ENCODE measurements around the gene PACRG. TPM values are rescaled to one million over a fixed set of nuclear protein-coding genes. Genes with fewer than 3 reads are reported as not detected.

Gene PACRG
- total and polyA plus RNA-seq, 2 donors from 2014 or later = 7.4 to 20.0 TPM

DNA sequence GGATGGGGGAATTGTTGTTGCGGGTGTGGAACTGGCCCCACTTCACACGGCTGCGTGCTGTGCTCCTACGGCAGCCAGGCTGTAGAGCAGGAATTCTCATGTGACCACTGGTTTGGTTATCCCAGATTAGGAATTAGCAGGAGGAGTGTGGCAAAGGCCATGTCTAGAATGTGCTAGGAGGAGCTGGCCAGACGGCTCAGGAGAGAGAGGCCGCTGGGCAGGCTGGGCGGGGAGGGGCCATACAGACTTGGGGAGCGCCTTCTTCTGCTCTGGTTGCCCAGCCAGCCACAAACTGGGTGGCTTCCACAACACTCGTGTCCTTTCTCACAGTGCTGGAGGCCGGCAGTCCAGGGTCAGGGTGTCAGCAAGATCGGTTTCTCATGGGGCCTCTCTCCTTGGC lies 441.7 kb downstream of the PACRG start:
- no peaks in the 10 kb centered on the region for H3K36me3 ChIP-seq (ENCODE audit: control insufficient read depth in 2 of 3, insufficient read depth in 3 of 3, low read length in 3 of 3)
- H3K9ac ChIP-seq (ENCODE audit: low read length in 3 of 3) = no peak overlapping the region
- H3K27me3 ChIP-seq (ENCODE audit: control insufficient read depth, insufficient read depth, low read length) = no peaks in the 10 kb centered on the region
- no peak for TF ChIP-seq CTCF (IDR thresholded peaks at IDR 0.05; ENCODE audit: borderline replicate concordance, extremely low read depth, insufficient read depth)
- DNase-seq (no peak), FAIRE-seq (no peak)
- no peaks in the 10 kb centered on the region for H3K9me3 ChIP-seq (ENCODE audit: control insufficient read depth in 2 of 3, insufficient read depth in 1 of 3, low read length in 3 of 3)
- intact Hi-C loops (cut with DNase I) = no loop called here
- H3K27ac ChIP-seq (ENCODE audit: low read depth in 2 of 2, low read length in 2 of 2) = no peak overlapping the region
- no peak overlapping the region for H3K4me3 ChIP-seq (ENCODE audit: low read length in 3 of 3)
- H3K4me1 ChIP-seq (ENCODE audit: control insufficient read depth in 2 of 3, insufficient read depth in 2 of 3, low read depth in 1 of 3, low read length in 3 of 3) = no peaks in the 10 kb centered on the region

DNA sequence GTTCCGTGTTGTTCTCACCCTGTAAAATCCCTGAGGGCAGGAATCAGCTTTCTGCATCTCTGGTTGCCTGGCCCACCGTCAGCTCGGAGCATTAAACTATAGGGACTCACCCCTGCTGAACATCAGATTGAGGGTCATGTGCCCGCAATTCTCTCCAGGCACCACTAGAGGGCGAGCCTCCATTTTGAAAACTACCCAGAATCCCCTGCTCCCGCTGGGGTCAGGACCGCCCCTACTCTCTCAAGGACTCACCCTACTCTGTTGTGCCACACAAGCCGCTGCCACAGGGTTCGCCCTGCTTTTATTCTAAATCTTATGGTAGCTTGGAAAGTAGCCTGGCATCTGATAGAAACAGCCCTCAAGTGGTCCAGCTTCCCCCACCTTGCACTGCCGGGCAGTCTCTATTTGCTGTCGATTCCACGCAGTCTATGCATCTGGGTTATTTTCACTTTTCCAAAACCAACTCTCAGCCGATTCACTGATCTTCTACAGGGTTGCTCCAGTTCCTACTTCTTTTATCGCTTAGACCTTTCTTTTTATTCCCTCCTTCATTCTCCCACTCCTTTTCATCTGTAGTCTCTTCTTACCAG lies 442.6 kb downstream of the PACRG start:
- FAIRE-seq = no peak

GRCh38 chr6:163173741-163174140 lies 446.0 kb downstream of the PACRG start:
- Histone ChIP-seq H3K9me3 (ENCODE audit: control insufficient read depth in 2 of 3, insufficient read depth in 1 of 3, low read length in 3 of 3) (no peaks in the 10 kb centered on the region), H3K27ac (ENCODE audit: low read depth in 2 of 2, low read length in 2 of 2) (no peak overlapping the region), H3K27me3 (ENCODE audit: control insufficient read depth, insufficient read depth, low read length) (no peaks in the 10 kb centered on the region), H3K36me3 (ENCODE audit: control insufficient read depth in 2 of 3, insufficient read depth in 3 of 3, low read length in 3 of 3) (no peaks in the 10 kb centered on the region), H3K4me3 (ENCODE audit: low read length in 3 of 3) (no peak overlapping the region), H3K4me1 (ENCODE audit: control insufficient read depth in 2 of 3, insufficient read depth in 2 of 3, low read depth in 1 of 3, low read length in 3 of 3) (no peaks in the 10 kb centered on the region), H3K9ac (ENCODE audit: low read length in 3 of 3) (no peak overlapping the region)
- no peak for FAIRE-seq
- DNase-seq = no peak
- no peak for TF ChIP-seq CTCF (IDR thresholded peaks at IDR 0.05; ENCODE audit: borderline replicate concordance, extremely low read depth, insufficient read depth)
- intact Hi-C loops (cut with DNase I) = no loop called here

More for the DNA sequence above, 442.6 kb downstream of the PACRG start:
- no peaks in the 10 kb centered on the region for H3K36me3 ChIP-seq (ENCODE audit: control insufficient read depth in 2 of 3, insufficient read depth in 3 of 3, low read length in 3 of 3)
- no peaks in the 10 kb centered on the region for H3K27me3 ChIP-seq (ENCODE audit: control insufficient read depth, insufficient read depth, low read length)
- H3K9me3 ChIP-seq (ENCODE audit: control insufficient read depth in 2 of 3, insufficient read depth in 1 of 3, low read length in 3 of 3) = no peaks in the 10 kb centered on the region
- H3K9ac ChIP-seq (ENCODE audit: low read length in 3 of 3) = no peak overlapping the region
- no peaks in the 10 kb centered on the region for H3K4me1 ChIP-seq (ENCODE audit: control insufficient read depth in 2 of 3, insufficient read depth in 2 of 3, low read depth in 1 of 3, low read length in 3 of 3)
- peak; percentile 21 for TF ChIP-seq CTCF (IDR thresholded peaks at IDR 0.05; ENCODE audit: borderline replicate concordance, extremely low read depth, insufficient read depth)
- H3K27ac ChIP-seq (ENCODE audit: low read depth in 2 of 2, low read length in 2 of 2) = no peak overlapping the region
- no peak overlapping the region for H3K4me3 ChIP-seq (ENCODE audit: low read length in 3 of 3)
- DNase-seq = no peak
- intact Hi-C loops (cut with DNase I) = no loop called here

DNA sequence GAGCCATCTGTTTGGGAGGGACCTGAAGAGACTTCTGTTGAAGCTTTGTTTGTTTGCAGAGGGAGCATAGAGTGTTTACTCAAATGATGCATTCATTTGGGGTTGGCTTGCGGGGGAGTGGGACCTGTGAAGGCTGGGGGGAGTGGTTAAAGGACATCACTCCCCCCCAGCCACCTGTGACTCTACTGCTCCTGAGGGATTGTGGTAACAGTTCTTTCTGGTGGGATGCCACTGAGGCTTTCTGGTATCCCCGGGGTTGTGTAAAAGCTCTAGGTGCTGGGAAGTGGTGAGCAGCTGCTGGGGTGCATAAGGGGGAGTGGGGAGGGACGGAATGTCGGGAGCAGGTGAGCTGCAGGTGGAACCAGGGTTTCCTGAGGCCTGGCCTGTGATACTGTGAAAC lies 447.5 kb downstream of the PACRG start:
- H3K36me3 ChIP-seq (ENCODE audit: control insufficient read depth in 2 of 3, insufficient read depth in 3 of 3, low read length in 3 of 3) = no peaks in the 10 kb centered on the region
- H3K9ac ChIP-seq (ENCODE audit: low read length in 3 of 3) = no peak overlapping the region
- no peaks in the 10 kb centered on the region for H3K9me3 ChIP-seq (ENCODE audit: control insufficient read depth in 2 of 3, insufficient read depth in 1 of 3, low read length in 3 of 3)
- no peak for DNase-seq
- H3K4me3 ChIP-seq (ENCODE audit: low read length in 3 of 3) = no peak overlapping the region
- intact Hi-C loops (cut with DNase I) = no loop called here
- H3K27me3 ChIP-seq (ENCODE audit: control insufficient read depth, insufficient read depth, low read length) = no peaks in the 10 kb centered on the region
- no peak for TF ChIP-seq CTCF (IDR thresholded peaks at IDR 0.05; ENCODE audit: borderline replicate concordance, extremely low read depth, insufficient read depth)
- H3K4me1 ChIP-seq (ENCODE audit: control insufficient read depth in 2 of 3, insufficient read depth in 2 of 3, low read depth in 1 of 3, low read length in 3 of 3) = no peaks in the 10 kb centered on the region
- FAIRE-seq = no peak
- no peak overlapping the region for H3K27ac ChIP-seq (ENCODE audit: low read depth in 2 of 2, low read length in 2 of 2)

Data from kidney (tissue), 14 donors.